Kidney epithelial cell (primary cell): ENCODE results near the gene BOD1L1. TPM values are rescaled to one million over a fixed set of nuclear protein-coding genes. Genes with fewer than 3 reads are reported as not detected.

Experiments used
- DNase-seq: peaks from one replicate; pipeline ENCODE4 v3.0.0-alpha.2; 2010; ENCODE audit warnings: low read depth
- H3K27me3 ChIP-seq: 2 replicates; pipeline ENCODE4 v1.6.0; 2011; ENCODE audit warnings: low read length; ENCODE audit not compliant: control insufficient read depth, insufficient read depth
- H3K36me3 ChIP-seq: 2 replicates; pipeline ENCODE4 v1.5.1; 2011; ENCODE audit warnings: low read length; ENCODE audit not compliant: control insufficient read depth, insufficient read depth
- H3K4me3 ChIP-seq: 2 replicates; pipeline ENCODE4 v1.5.1; 2011; ENCODE audit warnings: low read depth, mild to moderate bottlenecking, control low read depth, low read length
- CTCF ChIP-seq: IDR thresholded peaks from 2 replicates; pipeline ENCODE4 v1.5.1; 2011; ENCODE audit warnings: mild to moderate bottlenecking, moderate library complexity, low read length, control low read depth, inconsistent platforms; ENCODE audit not compliant: insufficient read depth, poor library complexity, severe bottlenecking
- total RNA-seq: library from RNA; depleted of rRNA; stranded (reverse); fragments of >200 nt; gene quantifications from 2 replicates; pipeline ENCODE4 v1.2.3, GENCODE V29; 2015

Gene BOD1L1
- total RNA-seq, 1 donor from 2014 or later, result 35.2 TPM

DNA sequence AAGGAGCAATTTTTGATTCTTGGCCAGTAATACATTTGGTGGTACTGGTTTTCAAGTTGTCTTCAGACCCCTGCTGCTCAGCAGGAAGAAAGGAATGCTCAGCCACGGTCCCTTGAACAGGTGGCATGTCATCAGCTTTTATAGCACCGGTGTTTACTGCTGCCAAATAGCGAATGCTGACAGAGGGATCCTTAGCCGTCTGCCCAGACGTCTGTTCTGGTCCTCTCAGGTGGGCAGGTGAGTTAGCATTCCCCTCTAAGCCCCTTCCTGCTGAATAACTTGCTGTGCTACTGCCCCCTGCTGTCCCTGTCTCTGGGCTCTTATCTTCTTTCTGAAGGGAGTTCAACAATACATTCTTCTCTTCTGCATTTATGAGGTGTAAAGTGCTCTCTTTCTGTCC is 28.4 kb downstream of the BOD1L1 start:
- DNase-seq, result peak; percentile 18
- Histone ChIP-seq H3K27me3 (no peaks in the 10 kb centered on the region), H3K36me3 (peaks cover 1% of the 10 kb centered on the region), H3K4me3 (no peak overlapping the region)
- peak; percentile 40 for TF ChIP-seq CTCF

GRCh38 chr4:13597604-13598003 is 29.9 kb downstream of the BOD1L1 start:
- H3K4me3 ChIP-seq, result no peak overlapping the region
- no peak for TF ChIP-seq CTCF
- DNase-seq, result peak; percentile 14
- no peaks in the 10 kb centered on the region for H3K36me3 ChIP-seq
- H3K27me3 ChIP-seq, result no peaks in the 10 kb centered on the region

DNA sequence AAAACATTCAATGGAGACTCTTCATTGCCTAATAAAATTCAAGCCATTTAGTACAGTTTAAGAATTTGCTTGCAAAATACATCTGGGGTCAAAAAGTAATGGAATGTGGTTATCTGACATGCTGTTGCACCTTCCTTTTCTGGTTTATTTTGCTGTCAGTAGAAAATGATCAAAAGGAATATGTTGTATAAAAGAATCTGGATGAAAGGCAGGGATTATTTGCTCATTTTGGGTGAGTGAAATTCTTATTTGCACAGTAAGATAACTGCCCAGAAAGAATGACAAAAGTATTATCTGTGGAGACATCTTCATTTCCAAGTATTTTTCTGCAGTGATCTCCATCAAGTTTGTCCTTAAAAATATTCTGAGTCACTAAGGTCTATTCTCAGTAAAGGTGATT is 30.4 kb downstream of the BOD1L1 start:
- Histone ChIP-seq H3K4me3 (no peak overlapping the region), H3K27me3 (no peaks in the 10 kb centered on the region), H3K36me3 (no peaks in the 10 kb centered on the region)
- no peak for DNase-seq
- TF ChIP-seq CTCF, result no peak

- peaks cover 1% of the 10 kb centered on the region for H3K36me3 ChIP-seq
- no peaks in the 10 kb centered on the region for H3K27me3 ChIP-seq
- no peak for DNase-seq
- H3K4me3 ChIP-seq, result no peak overlapping the region
- no peak for TF ChIP-seq CTCF
Observed at GRCh38 chr4:13592220-13592619, 35.3 kb downstream of the BOD1L1 start.

DNA sequence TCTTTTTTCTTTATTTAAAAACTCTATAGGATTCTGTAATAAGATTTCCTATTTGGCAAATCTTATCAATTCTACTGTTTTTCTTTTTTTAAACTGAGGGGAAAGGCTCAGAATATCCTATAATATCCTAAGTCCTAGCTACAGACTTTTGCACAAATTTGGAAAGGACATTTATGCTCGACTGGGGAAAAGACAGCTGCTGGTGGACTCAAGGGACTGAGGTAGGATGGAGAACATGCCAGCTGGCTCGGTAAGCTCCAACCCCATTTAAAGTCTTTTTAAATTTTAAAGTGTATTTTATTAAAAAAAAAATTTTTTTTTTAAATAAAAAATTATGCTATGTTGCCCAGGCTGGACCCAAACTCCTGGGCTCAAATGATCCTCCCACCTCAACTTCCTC is 36.8 kb downstream of the BOD1L1 start:
- peaks cover 1% of the 10 kb centered on the region for H3K36me3 ChIP-seq
- no peak for TF ChIP-seq CTCF

GRCh38 chr4:13588954-13589353 is 38.6 kb downstream of the BOD1L1 start:
- Histone ChIP-seq H3K27me3 (no peaks in the 10 kb centered on the region), H3K4me3 (no peak overlapping the region), H3K36me3 (peaks cover 1% of the 10 kb centered on the region)
- no peak for DNase-seq
- TF ChIP-seq CTCF, result no peak

More for the DNA sequence above, 36.8 kb downstream of the BOD1L1 start:
- no peak overlapping the region for H3K4me3 ChIP-seq
- H3K27me3 ChIP-seq, result no peaks in the 10 kb centered on the region
- DNase-seq, result no peak
